GM21786 (cell line): ENCODE data around the gene SPRR2A.
"Not testable (repeated sequence)": the region's sequence is repeated elsewhere in the genome, so short reads cannot be mapped to it uniquely, and the experiment has no call there.

Source experiments
- ATAC-seq: cut with Tn5 transposase; IDR thresholded peaks from one replicate; pipeline ENCODE4 v1.9.1; 2021; ENCODE audit not compliant: unreplicated experiment

SPRR2A gene

DNA sequence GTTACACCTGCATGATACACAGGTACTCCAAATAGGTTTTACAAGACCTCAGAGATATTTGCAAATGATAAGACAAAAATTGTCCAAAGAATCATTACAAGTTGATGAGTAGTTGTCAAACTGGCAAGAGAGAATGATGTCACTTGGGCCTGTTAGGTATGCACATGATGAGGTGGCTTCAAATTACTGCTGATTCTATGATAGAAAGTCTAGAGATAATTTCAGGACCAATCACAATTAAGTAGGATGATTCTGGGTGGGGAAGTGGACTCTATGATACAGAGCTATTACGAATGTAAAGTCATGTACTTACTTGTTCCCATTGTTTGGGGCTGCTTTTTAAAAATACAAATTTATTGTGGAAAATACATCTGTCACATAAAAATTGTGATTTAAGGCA lies 31.5 kb downstream of the SPRR2A start:
- no peak for ATAC-seq

DNA sequence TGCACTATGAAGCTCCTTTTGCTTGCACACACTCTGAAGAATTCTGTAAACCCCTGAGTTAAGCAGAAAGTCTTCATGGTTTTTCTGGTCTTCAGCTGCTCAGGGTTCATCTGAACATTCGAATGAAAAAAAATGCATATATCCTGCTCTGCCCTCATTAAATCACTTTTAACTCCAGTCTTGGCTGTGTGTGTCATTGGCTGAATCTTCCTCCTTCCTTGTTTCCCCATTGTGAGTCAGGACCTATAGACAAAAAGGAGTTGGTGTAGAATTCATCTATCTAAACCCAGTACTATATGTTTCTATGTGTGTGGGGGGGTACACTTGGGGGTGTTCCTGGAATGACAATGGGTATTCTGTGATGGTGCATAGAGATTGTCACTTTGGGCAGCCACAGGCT lies 32.9 kb downstream of the SPRR2A start:
- ATAC-seq, result no peak

- no peak for ATAC-seq
Observed at GRCh38 chr1:153023109-153023508, 34.2 kb downstream of the SPRR2A start.

- not testable (repeated sequence) for ATAC-seq
Observed at GRCh38 chr1:153022340-153022739, 35.0 kb downstream of the SPRR2A start.

DNA sequence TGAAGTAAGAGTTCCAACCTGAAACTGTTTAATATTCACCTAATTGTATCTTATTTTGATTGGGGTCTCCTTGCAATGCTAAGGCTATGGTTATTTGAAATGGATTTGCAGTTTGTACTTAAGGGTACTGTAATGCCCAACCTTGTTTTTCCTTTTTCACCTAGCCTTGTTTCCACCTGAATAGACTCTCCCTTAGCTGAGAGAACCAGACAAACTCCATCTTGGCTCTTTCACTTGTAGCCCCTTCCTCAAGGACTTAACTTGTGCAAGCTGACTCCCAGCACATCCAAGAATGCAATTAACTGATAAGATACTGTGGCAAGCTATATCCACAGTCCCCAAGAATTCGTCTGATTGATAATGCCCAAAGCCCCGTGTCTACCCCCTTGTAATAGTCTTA lies 35.5 kb downstream of the SPRR2A start:
- not testable (repeated sequence) for ATAC-seq

GRCh38 chr1:153011235-153011758 lies 46.0 kb downstream of the SPRR2A start:
- ATAC-seq, result not testable (repeated sequence)
